Colon (tissue), 2 donors: ENCODE measurements around the gene ZFYVE19.

Experiments used
- FAIRE-seq: peaks from 2 replicates; lab custom pipeline; 2012; peaks lifted over from hg19 to GRCh38; lab: Jason Lieb, UNC
- donor health status: control.
- donor health status: control.

ZFYVE19 gene, protein sequence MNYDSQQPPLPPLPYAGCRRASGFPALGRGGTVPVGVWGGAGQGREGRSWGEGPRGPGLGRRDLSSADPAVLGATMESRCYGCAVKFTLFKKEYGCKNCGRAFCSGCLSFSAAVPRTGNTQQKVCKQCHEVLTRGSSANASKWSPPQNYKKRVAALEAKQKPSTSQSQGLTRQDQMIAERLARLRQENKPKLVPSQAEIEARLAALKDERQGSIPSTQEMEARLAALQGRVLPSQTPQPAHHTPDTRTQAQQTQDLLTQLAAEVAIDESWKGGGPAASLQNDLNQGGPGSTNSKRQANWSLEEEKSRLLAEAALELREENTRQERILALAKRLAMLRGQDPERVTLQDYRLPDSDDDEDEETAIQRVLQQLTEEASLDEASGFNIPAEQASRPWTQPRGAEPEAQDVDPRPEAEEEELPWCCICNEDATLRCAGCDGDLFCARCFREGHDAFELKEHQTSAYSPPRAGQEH

DNA sequence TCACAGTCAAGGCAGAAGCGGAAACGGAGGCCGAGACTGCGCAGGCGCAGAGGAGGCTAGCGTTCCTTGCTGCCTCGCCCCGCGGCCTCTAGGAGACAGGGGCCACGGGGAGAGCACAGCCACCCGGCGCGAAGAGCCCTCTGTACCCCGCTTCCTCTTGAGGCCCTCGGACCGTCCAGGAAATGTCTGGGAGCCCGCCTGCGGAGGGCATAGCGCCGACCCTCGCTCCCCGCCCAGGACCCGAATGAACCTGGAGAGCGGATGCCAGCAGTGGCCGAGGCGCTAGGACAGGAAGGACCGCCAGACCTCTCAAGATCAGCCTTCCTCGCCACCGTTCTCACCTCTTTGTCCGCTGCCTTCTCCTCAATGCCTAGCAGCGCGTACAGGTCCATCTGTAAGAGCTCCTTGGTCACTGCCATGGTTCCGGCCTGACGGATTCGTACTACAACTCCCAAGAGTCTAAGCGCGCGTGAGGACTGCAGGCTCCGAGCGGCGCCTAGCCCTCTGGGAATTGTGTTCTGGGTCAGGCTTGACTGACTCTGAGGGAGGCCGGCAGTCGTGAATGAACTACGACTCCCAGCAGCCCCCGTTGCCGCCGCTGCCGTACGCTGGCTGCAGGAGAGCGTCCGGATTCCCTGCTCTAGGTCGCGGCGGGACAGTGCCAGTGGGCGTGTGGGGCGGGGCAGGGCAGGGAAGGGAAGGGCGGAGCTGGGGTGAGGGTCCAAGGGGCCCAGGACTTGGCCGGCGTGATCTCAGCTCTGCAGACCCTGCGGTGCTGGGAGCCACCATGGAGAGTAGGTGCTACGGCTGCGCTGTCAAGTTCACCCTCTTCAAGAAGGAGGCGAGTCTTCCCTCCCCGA is at the start of gene ZFYVE19, which contains the start of gene DNAJC17:
ZFYVE19 (plus strand) TSS at position 62 of the 860 bp plus-strand sequence; CDS start at position 563, 501 bp downstream.
DNAJC17 (minus strand) TSS at position 446 of the 860 bp plus-strand sequence; CDS start at position 419, 27 bp downstream.
- FAIRE-seq: no peak

DNA sequence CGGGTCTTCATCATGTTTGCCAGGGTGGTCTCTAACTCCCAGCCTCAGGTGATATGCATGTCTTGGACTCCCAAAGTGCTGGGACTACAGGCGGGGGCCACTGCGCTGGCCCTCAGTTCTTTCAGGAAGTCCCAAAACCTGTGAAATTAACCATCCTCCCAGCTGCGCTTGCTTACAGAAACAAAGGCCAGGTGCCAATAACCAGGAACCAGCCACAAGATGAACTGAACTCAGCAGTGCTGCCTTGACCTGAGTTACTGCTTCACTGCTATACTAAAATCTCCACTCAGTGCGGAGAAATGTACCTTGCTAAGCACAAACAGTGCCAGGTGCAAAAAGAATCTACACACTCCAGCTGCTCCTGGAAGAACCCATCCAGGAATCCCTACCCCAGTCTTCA is 46.9 kb upstream of the ZFYVE19 start:
- FAIRE-seq: no peak

DNA sequence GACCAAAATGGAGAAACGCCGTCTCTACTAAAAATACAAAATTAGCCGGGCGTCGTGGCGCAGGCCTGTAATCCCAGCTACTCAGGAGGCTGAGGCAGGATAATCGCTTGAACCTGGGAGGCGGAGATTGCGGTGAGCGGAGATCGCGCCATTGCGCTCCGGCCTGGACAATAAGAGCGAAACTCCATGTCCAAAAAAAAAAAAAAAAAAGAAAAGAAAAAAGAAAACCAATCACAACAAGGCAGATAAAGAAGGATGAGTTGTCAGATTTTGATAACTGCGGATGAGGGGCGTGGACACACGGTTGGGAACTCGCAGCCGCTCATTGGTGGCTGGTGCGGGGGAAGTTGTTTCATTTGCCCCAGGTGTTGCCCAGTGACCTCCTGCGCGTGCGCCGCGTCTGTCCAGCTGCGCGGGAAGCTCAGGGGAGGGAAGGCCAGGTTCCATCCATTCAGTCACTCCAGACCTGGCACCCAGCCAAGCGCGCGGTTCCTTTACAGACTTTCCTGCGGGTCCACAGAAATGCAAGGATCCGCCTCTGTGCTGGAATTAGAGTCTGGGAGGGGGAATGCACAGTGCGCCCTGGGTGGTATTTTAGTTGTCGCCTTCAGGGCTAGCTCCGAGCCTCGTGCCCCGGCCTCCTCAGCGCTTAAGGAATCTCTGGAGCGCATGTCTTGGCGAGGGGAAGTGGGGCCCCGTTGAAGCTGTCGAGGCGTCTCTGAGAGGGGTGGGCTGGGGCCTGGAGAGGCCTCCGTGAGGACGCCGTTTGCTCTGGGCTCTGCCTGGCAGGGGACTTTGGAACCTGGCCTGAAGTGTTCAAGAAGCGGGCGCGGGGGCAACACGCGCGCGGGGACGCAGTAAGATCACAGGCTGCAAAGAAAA is 43.7 kb upstream of the ZFYVE19 start:
- FAIRE-seq: no peak

DNA sequence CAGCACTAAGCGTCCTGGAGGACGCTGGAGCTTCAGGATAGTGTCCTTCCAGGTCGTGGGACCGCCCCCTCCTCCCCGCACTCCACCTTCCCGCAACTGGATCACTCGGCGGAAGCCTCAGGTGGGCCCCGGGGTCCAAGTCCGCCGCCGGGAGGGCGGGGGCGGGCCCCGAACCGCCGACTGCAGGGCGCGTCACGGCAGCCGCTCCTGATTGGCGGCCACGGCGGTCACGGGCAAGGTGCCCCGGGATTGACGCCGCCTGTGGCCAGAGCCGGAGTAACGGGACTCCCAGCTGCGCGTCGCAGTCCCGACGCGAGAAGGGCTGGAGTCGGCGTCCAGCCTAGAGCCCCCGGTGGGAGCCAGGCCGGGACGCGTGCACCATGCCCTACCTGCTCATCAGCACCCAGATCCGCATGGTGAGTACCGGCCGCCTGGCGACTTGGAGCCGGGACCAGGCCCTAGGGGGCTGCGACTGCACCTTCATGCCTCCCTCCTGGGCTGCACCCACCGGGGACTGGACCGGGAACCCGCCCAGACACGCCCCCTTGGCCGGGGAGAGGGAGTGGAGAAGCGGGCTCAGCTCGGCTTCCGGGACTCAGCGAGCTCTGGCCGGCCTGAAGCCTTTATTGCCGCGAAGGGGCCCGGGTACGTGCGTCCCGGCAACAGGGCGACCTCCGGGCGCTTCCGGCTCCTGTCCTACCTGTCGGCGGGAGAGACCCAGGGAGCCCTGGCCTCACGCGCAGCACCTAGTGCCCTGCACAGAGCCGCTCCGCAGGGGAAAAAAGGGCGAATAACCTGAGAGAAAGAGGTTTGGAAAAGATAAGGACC is 42.9 kb upstream of the ZFYVE19 start, which contains the start of gene GCHFR:
GCHFR (plus strand) TSS at position 268 of the 828 bp plus-strand sequence; CDS start at position 381, 113 bp downstream.
- no peak for FAIRE-seq

DNA sequence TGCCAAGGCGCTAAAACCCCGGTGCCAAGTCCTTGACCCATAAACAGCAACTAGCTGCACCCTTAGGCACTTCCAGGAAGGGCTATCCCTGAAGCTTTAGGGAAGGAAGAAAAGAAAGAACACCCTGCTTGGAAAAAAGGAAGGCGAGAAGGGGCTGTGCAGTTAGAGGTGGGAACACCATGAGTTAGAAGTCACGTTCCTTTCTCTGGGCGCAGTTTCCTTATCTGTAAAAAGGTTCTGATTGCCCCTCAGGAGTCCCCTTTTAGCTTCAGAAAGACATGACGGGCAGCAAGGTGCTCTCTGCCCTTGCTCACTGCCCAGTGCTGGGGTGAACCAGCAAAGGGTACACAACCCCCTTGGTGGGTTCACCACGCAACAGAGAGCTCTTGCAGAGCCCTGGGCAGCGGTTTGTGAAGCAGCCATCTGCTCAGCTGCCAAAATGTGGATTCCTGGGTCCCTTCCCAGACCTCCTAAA is 42.2 kb upstream of the ZFYVE19 start:
- no peak for FAIRE-seq

DNA sequence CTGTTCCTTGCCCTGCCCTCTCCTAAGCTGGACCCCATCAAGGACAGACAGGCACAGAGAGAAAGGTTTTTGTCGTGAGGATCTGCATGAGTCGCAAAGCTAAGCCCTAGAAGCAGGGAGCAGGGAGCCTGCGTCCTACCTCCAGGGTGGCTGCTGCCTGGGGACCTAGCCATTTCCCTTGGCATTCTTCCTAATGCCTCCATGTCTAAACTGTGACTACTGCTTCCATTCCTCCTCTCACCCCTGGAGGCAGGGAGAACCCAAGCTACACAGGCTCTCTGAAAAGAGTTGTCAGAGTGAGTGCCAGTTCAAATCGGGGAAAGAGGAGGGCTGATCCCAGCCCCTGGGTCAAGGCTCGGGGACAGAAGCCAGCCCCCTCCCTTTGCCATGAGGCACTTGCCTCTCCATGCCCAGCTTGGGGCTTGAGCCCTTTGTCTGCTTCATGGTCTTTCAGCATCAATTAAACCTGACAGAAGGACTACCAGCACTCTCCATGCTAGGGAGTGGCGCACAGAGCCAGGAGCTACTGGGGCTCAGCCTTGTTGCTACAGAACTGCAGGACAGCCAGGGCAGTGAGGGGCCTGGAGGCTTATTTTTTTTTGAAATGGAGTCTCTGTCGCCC is 40.6 kb upstream of the ZFYVE19 start:
- no peak for FAIRE-seq

DNA sequence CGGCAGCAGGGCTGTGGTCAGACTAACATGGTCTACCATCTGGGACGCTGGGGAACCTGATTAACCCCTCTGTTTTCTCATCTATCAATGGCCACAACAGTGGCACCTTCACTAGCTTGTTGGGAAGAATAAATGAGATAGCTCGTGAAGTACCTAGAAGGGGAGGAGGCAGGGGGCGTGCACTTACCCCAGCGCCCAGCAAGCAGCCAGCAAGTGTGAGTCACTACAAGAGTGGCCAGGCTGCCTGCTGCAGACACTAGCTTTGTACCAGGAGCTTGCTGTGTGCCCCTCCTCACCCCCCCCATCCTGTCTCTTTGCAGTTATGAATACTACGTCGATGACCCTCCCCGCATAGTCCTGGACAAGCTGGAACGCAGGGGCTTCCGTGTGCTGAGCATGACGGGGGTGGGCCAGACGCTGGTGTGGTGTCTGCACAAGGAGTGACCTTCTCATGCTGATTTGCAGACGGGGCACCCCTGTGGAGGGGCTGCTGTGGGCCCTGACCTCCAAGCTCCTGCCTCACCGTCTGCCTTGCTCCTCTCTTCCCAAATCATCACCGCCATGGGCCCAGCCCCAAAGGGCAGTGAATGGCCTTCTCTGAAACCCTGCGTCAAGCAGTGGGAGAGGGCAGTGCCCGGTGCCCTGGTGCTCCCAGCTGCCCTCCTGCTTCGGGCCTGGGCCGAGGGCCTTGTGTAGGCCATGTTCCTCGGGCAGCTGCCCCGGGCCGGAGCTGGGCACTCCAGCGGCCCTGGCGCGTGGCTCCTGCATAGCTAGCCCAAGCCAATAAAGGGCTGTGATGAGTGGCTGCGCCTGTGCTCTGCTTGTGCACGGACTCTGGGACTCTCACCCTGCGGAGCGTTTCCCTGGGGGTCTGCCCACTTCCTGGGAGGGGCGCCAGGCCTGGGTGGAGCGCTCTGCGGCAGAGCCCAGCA is 39.7 kb upstream of the ZFYVE19 start:
- no peak for FAIRE-seq

DNA sequence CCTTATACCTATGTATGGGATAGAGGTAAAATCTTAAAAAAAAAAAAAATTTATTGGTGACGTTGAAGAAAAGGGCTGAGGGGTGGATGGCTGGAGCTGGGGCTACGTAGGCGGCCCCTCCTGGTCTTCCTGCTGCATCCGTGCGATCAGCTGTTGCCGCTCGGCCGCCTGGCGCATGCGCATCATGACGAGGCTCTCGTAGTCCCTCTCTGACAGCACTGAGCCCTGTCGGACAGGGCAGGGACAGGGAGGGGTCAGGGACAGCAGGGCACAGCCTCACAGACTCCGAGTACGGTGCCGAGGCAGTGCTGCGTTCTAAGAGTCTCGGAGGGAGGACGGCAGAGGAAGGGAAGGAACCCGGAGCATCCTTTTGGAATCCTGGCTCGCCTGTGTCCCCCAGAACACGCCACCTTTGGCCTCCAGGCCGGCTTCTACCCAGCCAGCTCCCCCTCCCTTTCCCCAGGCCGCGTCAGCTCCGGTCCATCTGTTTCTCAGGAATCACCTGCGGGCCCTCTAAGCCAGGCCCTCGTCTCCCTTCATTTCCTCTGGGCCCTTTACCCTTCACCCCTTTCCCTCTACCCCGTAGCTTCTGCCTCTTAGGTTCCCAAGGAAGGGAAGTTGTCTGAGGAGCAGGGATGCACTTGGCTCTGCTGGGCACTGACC is 38.9 kb upstream of the ZFYVE19 start:
- FAIRE-seq: no peak

DNA sequence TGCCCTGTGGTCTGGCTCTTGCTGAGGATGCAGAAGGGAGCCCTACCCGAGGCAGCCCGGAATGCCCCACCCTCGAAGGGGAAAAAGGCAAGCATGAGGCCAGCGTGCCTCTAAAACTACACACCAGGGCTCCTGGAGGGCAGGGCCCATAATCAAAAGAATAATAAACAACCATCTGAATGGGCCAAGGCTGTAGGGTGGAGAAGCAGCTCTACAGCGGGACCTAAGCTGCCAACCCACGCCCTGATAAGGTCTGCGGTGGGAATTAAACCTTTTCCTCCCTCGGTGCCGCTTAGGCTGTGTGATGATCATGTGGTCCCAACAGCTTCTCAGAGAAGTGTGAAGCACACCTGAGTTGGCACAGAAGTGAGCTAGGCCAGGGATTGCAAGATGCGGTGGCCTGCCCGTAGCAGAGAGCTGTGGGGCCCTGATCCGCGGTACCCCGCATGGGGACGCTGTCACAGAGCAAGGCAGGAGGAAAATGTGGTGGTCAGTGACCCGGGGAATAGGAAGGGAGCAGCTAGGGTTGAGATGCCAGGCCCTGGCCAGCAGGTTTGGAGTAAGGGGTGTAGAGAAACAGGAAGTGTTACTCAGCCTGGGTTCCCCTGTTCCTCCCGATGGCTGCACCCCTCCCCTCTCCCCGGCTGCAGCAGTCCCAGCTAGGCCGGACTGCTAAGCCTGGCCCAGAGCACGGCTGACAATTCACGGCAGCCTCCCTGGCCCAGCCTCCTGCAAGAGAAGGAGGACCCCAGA is 38.2 kb upstream of the ZFYVE19 start:
- no peak for FAIRE-seq

DNA sequence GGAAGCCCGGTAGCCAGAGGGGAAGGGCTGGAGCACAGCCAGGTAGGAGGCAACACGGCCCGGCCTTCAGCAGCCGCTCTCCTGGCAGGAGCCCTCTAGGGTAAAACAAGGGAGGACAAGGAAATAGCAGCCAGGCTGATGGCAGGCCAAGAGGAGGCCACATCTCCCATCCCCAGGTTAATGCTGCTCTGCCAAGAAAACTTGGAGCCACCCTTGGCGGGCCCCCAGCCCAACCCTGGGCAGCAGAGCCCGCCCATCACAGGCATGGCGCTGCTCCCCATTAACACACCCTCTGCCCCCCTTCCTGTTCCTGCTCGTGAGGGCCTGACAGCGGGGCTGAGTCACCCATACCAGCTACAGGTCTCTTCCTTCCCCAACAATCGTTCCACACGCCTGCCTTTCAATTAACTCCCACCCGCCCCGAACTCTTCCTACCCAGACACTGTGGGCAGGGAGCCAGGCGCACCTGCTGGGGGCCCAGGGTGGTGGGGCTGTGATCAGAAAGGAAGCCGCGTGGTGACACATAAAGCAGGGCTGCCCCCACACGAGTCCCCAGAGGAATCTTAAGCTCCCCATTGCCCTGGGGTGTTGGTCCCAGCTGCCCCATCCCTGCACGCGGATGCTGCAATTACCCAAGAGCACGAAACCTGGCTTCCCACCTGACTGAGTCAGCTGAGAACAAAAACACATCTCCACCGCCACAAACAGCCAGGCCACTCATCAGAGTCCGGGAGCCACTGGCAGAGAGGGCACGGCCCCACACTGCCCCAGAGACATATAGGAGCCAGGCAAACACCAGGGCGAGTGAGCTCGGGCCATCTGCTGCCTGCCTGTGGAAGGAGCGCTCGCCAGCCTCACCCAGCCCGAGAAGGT is 37.4 kb upstream of the ZFYVE19 start, which contains the start of gene C15orf62:
C15orf62 (plus strand) TSS at position 707 of the 873 bp plus-strand sequence. CDS start 516 bp downstream, outside the sequence.
- no peak for FAIRE-seq

DNA sequence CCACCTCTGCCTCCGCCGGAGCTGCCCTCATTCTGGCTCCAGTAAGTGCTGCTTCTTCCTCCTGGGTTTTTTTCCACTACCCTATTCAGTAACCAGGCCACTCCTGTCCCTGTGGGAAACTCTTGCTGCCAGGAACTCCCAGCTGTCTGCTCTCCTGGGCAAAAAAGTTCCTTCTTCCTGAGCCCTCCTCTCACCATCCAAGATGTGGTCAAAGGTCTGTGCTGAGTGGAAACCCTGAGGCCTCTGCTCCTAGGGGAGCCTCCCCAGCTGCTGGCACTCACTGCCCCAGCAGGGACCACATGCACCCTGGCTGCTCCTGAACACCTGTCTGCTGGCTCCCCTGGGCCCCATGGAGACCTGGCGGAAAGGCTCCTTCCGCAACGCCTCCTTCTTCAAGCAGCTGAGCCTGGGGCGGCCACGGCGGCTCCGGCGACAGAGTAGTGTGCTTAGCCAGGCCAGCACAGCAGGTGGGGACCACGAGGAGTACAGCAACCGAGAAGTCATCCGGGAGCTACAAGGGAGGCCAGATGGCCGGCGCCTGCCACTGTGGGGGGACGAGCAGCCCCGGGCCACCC is 36.7 kb upstream of the ZFYVE19 start:
- FAIRE-seq: no peak

DNA sequence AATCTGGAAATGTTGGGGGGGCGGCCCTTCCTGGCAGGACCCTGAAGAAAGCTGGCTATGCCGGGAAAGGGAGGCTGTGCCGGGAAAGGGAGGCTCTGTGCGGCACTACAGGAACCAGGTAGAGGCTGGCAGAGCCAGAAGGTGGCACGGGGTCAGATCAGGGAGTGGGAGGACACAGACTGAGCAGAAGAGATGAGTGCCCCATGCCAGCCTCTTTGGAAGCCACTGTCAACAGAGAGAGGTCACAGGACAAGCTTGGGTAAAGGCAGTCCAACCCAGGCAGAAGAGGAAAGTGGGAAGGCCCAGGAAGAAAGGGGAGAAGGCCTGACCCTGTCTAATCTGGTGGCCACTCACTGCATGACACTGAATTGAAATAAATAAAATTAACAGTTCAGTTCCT is 35.6 kb upstream of the ZFYVE19 start:
- no peak for FAIRE-seq

DNA sequence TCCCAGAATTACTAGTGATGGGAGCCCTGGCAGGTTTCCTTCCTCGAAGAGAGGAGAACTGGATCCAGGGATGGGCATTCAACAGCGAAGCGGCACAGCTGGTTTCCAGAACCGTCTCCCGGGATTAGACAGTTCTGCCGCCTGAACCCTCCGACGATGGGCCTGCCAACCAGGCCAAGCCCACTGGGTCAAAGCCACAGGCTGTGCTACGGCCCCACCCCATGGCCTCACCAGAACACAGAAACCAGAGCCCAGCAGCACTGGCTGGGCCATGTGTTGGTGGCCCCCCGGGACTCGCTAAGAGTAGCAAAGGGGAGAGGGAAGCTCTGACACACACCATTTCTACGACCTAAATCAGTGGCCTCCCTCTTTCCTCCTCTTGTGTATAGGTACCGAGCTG is 34.9 kb upstream of the ZFYVE19 start:
- no peak for FAIRE-seq

DNA sequence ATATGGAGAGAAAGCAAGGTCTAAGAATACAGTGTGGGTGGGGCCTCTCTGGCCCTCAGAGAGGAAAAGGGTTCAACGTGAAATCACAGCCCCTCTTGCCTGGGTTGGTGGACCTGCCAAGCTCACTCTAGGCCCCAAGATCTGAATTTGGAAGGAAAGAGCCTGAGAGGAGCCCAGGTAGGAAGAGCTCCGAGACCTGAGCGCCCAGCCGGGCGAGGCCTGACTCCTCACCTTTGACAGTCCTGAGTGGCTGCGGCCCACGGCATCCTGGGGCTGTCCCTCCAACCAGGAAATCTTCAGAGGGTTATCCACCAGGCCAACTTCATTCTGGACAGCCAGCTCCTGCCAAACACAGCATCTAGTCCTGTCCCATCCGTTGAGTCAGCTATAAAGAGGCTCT is 33.4 kb upstream of the ZFYVE19 start:
- no peak for FAIRE-seq

DNA sequence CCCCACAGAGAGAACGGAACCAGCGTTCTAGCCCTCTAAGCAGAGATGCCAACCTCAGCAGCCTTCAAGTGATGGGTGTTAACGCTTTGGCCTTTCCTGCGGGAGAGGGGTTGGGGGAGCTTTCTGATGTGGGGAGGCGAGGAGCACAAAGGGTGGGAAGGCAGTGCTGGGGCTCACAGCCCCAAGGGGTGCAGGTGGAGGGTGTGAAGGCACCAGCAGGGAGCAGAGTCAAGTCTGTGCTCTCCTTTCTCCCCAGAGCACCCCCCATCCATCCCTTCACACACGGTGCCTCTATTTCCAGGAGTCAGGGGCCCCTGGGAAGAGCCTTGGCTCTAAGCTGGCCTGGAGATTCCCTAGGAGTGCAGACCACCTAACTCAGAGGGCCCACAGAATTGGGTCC is 33.0 kb upstream of the ZFYVE19 start:
- no peak for FAIRE-seq

DNA sequence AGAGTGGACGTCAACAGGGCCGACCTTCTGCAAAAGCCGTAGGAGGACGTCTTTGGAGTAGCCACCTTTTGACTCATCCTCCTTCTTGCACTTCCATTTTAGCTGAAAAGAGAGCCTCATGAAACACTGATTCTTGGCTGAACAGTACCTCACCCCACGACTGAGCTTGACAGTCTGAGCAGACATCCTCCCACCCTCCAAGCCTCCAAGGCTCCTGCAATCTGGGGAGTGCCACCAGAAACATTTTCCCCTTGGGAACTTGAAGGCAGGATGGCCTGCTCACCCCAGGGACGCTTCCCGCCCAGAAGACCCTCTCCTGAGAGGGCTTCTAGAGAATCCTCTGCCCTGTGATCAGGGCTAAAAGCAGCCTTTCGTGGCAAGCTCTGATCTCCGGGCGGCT is 31.9 kb upstream of the ZFYVE19 start:
- FAIRE-seq: no peak
